H1 (cell line): ENCODE data around the gene IL13. TPM values are rescaled to one million over a fixed set of nuclear protein-coding genes. Genes with fewer than 3 reads are reported as not detected.

Experiments
- CTCF ChIA-PET: fragments of 300-600 bp; sonication (Branson Sonifier 250); formaldehyde crosslinking; loops from one replicate; lab custom pipeline; 2021; ENCODE audit not compliant: partially characterized antibody; lab: Charles Lee
- POLR2A ChIA-PET: fragments of 300-600 bp; sonication (Branson Sonifier 250); formaldehyde crosslinking; loops from one replicate; lab custom pipeline; 2021; ENCODE audit warnings: inconsistent platforms; ENCODE audit not compliant: partially characterized antibody; lab: Charles Lee
- DNase-seq, 2 experiments: peaks; one replicate each; pipeline versions ENCODE4 v3.0.0 to v3.0.0-alpha.2; 2010 to 2022; ENCODE audit warnings: low spot score in 2 of 2, low read depth in 1 of 2, mixed read lengths in 1 of 2
- FAIRE-seq: peaks from 2 replicates; lab custom pipeline; 2011; peaks lifted over from hg19 to GRCh38; lab: Jason Lieb, UNC
- H2AFZ ChIP-seq: 2 replicates; pipeline ENCODE4 v1.8.1; 2012; ENCODE audit warnings: low read length, inconsistent platforms
- H2AK5ac ChIP-seq: 2 replicates; pipeline ENCODE4 v1.6.1; 2013; ENCODE audit warnings: low read depth, low read length
- H2BK120ac ChIP-seq: replicated peaks from 2 replicates; pipeline ENCODE3; 2013; ENCODE audit warnings: low read depth, low read length, inconsistent platforms
- H2BK12ac ChIP-seq: 2 replicates; pipeline ENCODE4 v1.6.1; 2013; ENCODE audit warnings: low read depth, low read length
- H2BK15ac ChIP-seq: 2 replicates; pipeline ENCODE4 v1.6.1; 2013; ENCODE audit warnings: low read length
- H2BK20ac ChIP-seq: 2 replicates; pipeline ENCODE4 v1.6.1; 2013; ENCODE audit warnings: low read length
- H2BK5ac ChIP-seq: 2 replicates; pipeline ENCODE4 v1.6.1; 2013; ENCODE audit warnings: low read depth, low read length
- H3K14ac ChIP-seq: 2 replicates; pipeline ENCODE4 v1.6.1; 2013; ENCODE audit warnings: inconsistent platforms; ENCODE audit not compliant: insufficient read length
- H3K18ac ChIP-seq: 2 replicates; pipeline ENCODE4 v1.6.1; 2013; ENCODE audit warnings: low read length; ENCODE audit errors: extremely low read depth
- H3K23ac ChIP-seq: 2 replicates; pipeline ENCODE4 v1.6.1; 2013; ENCODE audit warnings: inconsistent platforms; ENCODE audit not compliant: insufficient read length
- H3K23me2 ChIP-seq: 2 replicates; pipeline ENCODE4 v1.6.1; 2013; ENCODE audit warnings: low read depth, low read length
- H3K27ac ChIP-seq: 2 replicates; pipeline ENCODE4 v1.6.1; 2011; ENCODE audit warnings: low read depth, low read length, inconsistent platforms
- H3K27me3 ChIP-seq, 4 experiments: replicated peaks in 1 of 4; 1 replicate in 1 of 4; 2 replicates in 3 of 4; pipeline versions ENCODE4 v1.6.1 to v1.8.1; 2011 to 2013; ENCODE audit warnings: low read length in 3 of 4, mild to moderate bottlenecking in 3 of 4, inconsistent platforms in 2 of 4, mixed read lengths in 2 of 4, moderate library complexity in 1 of 4; ENCODE audit not compliant: control insufficient read depth in 3 of 4, insufficient read depth in 3 of 4; ENCODE audit errors: extremely low read depth in 1 of 4
- H3K36me3 ChIP-seq, 4 experiments: 2 replicates each; pipeline versions ENCODE4 v1.6.1 to v1.8.1; 2011 to 2013; ENCODE audit warnings: mild to moderate bottlenecking in 4 of 4, low read length in 3 of 4, moderate library complexity in 2 of 4, control low read depth in 1 of 4, inconsistent platforms in 1 of 4; ENCODE audit not compliant: insufficient read depth in 4 of 4, control insufficient read depth in 2 of 4
- H3K4ac ChIP-seq: replicated peaks from 2 replicates; pipeline ENCODE3; 2013; ENCODE audit warnings: low read length, low read depth, mixed read lengths, inconsistent platforms; ENCODE audit not compliant: insufficient read length
- H3K4me1 ChIP-seq, 4 experiments: replicated peaks in 1 of 4; 1 replicate in 1 of 4; 2 replicates in 3 of 4; pipeline versions ENCODE4 v1.6.1 to v1.8.1; 2011 to 2013; ENCODE audit warnings: low read length in 3 of 4, inconsistent platforms in 2 of 4, mixed read lengths in 1 of 4; ENCODE audit not compliant: insufficient read depth in 4 of 4, control insufficient read depth in 3 of 4
- H3K4me2 ChIP-seq, 2 experiments: 2 replicates each; pipeline versions ENCODE4 v1.6.1 to v1.8.1; 2011 to 2013; ENCODE audit warnings: low read depth in 2 of 2, low read length in 2 of 2, control low read depth in 1 of 2, inconsistent platforms in 1 of 2, mild to moderate bottlenecking in 1 of 2; ENCODE audit not compliant: insufficient read depth in 1 of 2
- H3K4me3 ChIP-seq, 4 experiments: fragments of 200-600, 300-600 bp in 1 of 4; sonication (generic), shearing (Covaris generic), sonication (Bioruptor Twin) in 1 of 4; 2 replicates each; pipeline versions ENCODE4 v1.5.1 to v1.8.1; 2011 to 2016; ENCODE audit warnings: low read length in 4 of 4, low read depth in 3 of 4, control low read depth in 2 of 4, inconsistent platforms in 2 of 4, mild to moderate bottlenecking in 2 of 4, mixed read lengths in 1 of 4, moderate library complexity in 1 of 4; ENCODE audit not compliant: insufficient read depth in 2 of 4; ENCODE audit errors: extremely low read depth in 1 of 4
- H3K56ac ChIP-seq: replicated peaks from 2 replicates; pipeline ENCODE3; 2013; ENCODE audit warnings: low read depth, mild to moderate bottlenecking, mixed read lengths, low read length, inconsistent platforms; ENCODE audit not compliant: insufficient read length
- H3K79me1 ChIP-seq: 2 replicates; pipeline ENCODE4 v1.6.1; 2013; ENCODE audit warnings: low read depth, low read length, control low read depth
- H3K79me2 ChIP-seq, 2 experiments: 2 replicates each; pipeline versions ENCODE4 v1.6.1 to v1.8.1; 2012 to 2013; ENCODE audit warnings: low read length in 2 of 2, mild to moderate bottlenecking in 2 of 2, inconsistent platforms in 1 of 2; ENCODE audit not compliant: insufficient read depth in 2 of 2, control insufficient read depth in 1 of 2
- H3K9ac ChIP-seq, 4 experiments: replicated peaks in 1 of 4; 1 replicate in 1 of 4; 2 replicates in 3 of 4; pipeline versions ENCODE4 v1.6.1 to v1.8.1; 2011 to 2013; ENCODE audit warnings: low read depth in 3 of 4, low read length in 3 of 4, control low read depth in 2 of 4, mild to moderate bottlenecking in 2 of 4, moderate library complexity in 2 of 4, inconsistent platforms in 1 of 4; ENCODE audit errors: extremely low read depth in 1 of 4
- H3K9me3 ChIP-seq, 2 experiments: 2 replicates each; pipeline versions ENCODE4 v1.6.1 to v1.8.1; 2012 to 2013; ENCODE audit warnings: mild to moderate bottlenecking in 2 of 2, moderate library complexity in 2 of 2, control low read depth in 1 of 2, inconsistent platforms in 1 of 2, low read depth in 1 of 2, low read length in 1 of 2, mixed read lengths in 1 of 2; ENCODE audit not compliant: insufficient read depth in 2 of 2
- H4K20me1 ChIP-seq, 2 experiments: replicated peaks in 1 of 2; 2 replicates each; pipeline versions ENCODE3 to v1.8.1; 2011 to 2013; ENCODE audit warnings: inconsistent platforms in 2 of 2, low read length in 2 of 2, mild to moderate bottlenecking in 1 of 2; ENCODE audit not compliant: insufficient read depth in 2 of 2, control insufficient read depth in 1 of 2
- H4K5ac ChIP-seq: 2 replicates; pipeline ENCODE4 v1.6.1; 2013; ENCODE audit warnings: low read length, low read depth, mixed read lengths, inconsistent platforms; ENCODE audit not compliant: insufficient read length
- H4K8ac ChIP-seq: 2 replicates; pipeline ENCODE4 v1.8.0; 2013; ENCODE audit warnings: mild to moderate bottlenecking, moderate library complexity, low read length, inconsistent platforms; ENCODE audit not compliant: insufficient read depth; ENCODE audit errors: extremely low read depth
- H4K91ac ChIP-seq: replicated peaks from 2 replicates; pipeline ENCODE3; 2013; ENCODE audit warnings: low read length, mixed read lengths, inconsistent platforms; ENCODE audit not compliant: insufficient read length
- GTF2F1 ChIP-seq: IDR thresholded peaks from 2 replicates; pipeline ENCODE4 v1.6.1; 2012; ENCODE audit warnings: low read depth, low read length, improper control_type of control experiment, borderline replicate concordance
- SUZ12 ChIP-seq: fragments of 200-600 bp; sonication (generic); IDR thresholded peaks from 2 replicates; pipeline ENCODE4 v1.6.1; 2012; ENCODE audit warnings: mild to moderate bottlenecking, inconsistent platforms, low read length, moderate library complexity, mixed read lengths
- WGBS, 2 experiments: shearing (Covaris generic) in 1 of 2; methylation state at CpG; one replicate each; pipeline versions ENCODE4 v1.1.6 to v1.1.7; 2013 to 2015; ENCODE audit warnings: low lambda C conversion rate in 2 of 2, mixed read lengths in 2 of 2, inconsistent platforms in 1 of 2, low coverage in 1 of 2, missing lambda C conversion rate in 1 of 2; ENCODE audit not compliant: insufficient replicate concordance in 2 of 2, insufficient coverage in 1 of 2, insufficient read length in 1 of 2; ENCODE audit errors: extremely low coverage in 1 of 2, missing lambda C conversion rate in 1 of 2; 5-methylcytosine and 5-hydroxymethylcytosine counted together
- polyA plus RNA-seq, 7 experiments: library from polyadenylated mRNA; depleted of rRNA in 3 of 7; stranded (reverse) in 5 of 7; unstranded in 2 of 7; fragments of >200 nt in 5 of 7; fragments of 200-250 nt in 2 of 7; gene quantifications; 1 replicate in 5 of 7; 2 replicates in 1 of 7; 4 replicates in 1 of 7; pipeline versions ENCODE4 v1.2.1 to v1.2.3, GENCODE V29; 2011 to 2013; ENCODE audit warnings: missing spikeins in 2 of 7, mixed read lengths in 2 of 7
- total RNA-seq: library from RNA; stranded (reverse); fragmentation: NEBNext Ultra II Directional; extraction: Animal tissue kit (Norgen Biotek cat#: 25700); gene quantifications from 2 replicates; pipeline ENCODE4 v1.2.1, GENCODE V29; 2021

The IL13 gene
- total and polyA plus RNA-seq, 2 of the 8 experiments (the other 6 are each of a cell fraction or from before 2014, with no cell fraction given): not detected

DNA sequence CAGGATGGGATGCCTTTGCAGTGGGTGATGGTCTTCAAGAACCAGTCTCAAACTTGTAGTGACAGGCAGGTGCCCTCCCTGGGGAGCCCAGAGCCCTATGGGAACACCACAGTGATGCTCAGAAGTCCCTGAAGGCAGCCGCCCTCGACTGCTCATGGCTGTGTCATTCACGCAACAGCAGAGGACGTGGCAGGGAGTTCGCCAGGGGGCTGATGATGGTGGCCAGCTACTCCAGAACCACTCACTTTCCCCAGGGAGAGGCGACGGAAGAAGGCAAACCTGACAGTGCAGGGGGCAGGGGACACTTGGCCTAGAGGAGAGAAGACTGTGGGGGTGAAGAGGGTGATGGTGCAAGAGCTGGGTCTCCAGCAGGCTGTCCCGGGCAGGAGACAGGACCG, 4.0 kb downstream of the IL13 start:
- H2BK5ac ChIP-seq: no peak overlapping the region
- H4K8ac ChIP-seq: no peak overlapping the region
- no peak overlapping the region for H3K4ac ChIP-seq
- no peak overlapping the region for H3K23ac ChIP-seq
- no peaks in the 10 kb centered on the region for H3K23me2 ChIP-seq
- no peak overlapping the region for H3K56ac ChIP-seq
- WGBS, 2 experiments: 91% methylated on average over 9 of the region's 9 CpGs; no CpG with 5 or more reads in 1 of the 2 experiments
- H3K27me3 ChIP-seq: peaks cover 3 to 9% (median 8%) of the 10 kb centered on the region in 4 experiments; a peak in 6 of 7 replicates
- no peak overlapping the region for H3K9ac ChIP-seq
- DNase-seq (no peak), FAIRE-seq (no peak)
- POLR2A ChIA-PET: interaction anchor here (1.1 kb wide), 1 partner anchor 14 kb away, joined by 3 read pairs; no protein-coding TSS in a partner anchor
- no peak overlapping the region for H2AFZ ChIP-seq
- H3K79me2 ChIP-seq: no peaks in the 10 kb centered on the region
- no peak overlapping the region for H4K5ac ChIP-seq
- CTCF ChIA-PET: interaction anchor here (0.7 to 1.4 kb wide), 4 partner anchors 8 to 158 kb away, joined by 3 to 5 read pairs (median 4); no protein-coding TSS in a partner anchor
- no peak overlapping the region for H2BK12ac ChIP-seq
- H4K20me1 ChIP-seq: no peaks in the 10 kb centered on the region
- H3K4me1 ChIP-seq: peaks cover 0 to 3% (median 0%) of the 10 kb centered on the region in 4 experiments; a peak in 1 of 7 replicates
- TF ChIP-seq SUZ12 (no peak), GTF2F1 (no peak)
- H3K36me3 ChIP-seq: no peaks in the 10 kb centered on the region
- H2AK5ac ChIP-seq: no peak overlapping the region
- no peak overlapping the region for H2BK15ac ChIP-seq
- H3K27ac ChIP-seq: no peak overlapping the region
- H2BK120ac ChIP-seq: no peak overlapping the region
- no peak overlapping the region for H4K91ac ChIP-seq
- H3K14ac ChIP-seq: no peak overlapping the region
- no peak overlapping the region for H3K18ac ChIP-seq
- H3K4me2 ChIP-seq: no peak overlapping the region
- H3K9me3 ChIP-seq: no peaks in the 10 kb centered on the region
- no peak overlapping the region for H2BK20ac ChIP-seq
- no peaks in the 10 kb centered on the region for H3K79me1 ChIP-seq
- no peak overlapping the region for H3K4me3 ChIP-seq
